Measurements from ENCODE around the gene PCDHGC4. TPM values are rescaled to one million over a fixed set of nuclear protein-coding genes. Genes with fewer than 3 reads are reported as not detected.

The PCDHGC4 gene
- total and polyA plus RNA-seq, 2 of the 13 experiments (the other 11 are each of a cell fraction or from before 2014, with no cell fraction given), result 0.07 TPM; not detected in 1

DNA sequence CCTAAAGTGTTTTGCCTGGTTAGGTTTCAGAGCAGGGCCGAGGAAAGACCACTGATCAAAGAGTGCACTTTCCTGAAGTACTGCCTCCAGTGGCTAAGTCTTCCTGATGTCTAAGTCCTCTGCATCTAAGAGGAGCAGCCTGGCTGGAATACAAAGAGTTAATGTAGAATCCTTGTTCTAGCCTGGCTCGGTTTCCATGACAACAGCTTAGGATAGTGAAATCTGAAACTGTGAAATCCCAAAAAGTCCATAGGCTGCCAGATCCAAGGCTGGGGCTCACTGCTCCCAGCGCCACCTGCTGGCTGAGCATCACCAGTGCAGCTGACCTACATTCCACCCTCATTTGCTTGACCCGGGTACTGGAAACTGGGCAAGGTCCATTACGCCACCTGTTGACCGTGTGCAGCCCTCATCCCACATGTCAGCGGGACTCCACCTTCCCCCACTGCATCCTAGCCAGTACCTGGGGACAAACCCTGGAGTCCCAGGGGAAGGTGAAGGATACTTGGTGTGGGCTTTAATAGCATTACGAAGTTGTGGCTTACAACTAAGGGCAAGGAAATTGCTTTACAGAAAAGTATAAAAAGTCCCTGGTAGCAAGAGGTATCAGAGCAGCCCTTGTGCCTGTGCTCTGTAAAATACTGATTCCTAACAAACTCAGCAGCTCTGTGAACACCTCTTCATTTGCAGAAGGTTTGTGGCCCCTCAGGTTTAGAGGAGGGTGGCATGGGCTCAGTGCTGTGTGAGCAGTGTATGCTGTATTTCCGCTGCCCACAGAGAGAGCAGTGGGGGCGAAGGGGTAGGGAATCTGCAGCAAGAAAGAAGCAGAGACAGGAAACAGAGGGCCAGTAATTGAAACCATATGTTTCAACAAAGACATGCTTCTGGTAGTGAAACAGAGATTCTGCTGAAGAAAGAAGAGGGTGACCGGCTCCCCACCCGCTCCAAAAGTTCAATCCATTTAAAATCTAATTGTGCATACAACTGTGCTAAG lies 40.1 kb downstream of the PCDHGC4 start (continued):
- TF ChIP-seq, protein P1, sequence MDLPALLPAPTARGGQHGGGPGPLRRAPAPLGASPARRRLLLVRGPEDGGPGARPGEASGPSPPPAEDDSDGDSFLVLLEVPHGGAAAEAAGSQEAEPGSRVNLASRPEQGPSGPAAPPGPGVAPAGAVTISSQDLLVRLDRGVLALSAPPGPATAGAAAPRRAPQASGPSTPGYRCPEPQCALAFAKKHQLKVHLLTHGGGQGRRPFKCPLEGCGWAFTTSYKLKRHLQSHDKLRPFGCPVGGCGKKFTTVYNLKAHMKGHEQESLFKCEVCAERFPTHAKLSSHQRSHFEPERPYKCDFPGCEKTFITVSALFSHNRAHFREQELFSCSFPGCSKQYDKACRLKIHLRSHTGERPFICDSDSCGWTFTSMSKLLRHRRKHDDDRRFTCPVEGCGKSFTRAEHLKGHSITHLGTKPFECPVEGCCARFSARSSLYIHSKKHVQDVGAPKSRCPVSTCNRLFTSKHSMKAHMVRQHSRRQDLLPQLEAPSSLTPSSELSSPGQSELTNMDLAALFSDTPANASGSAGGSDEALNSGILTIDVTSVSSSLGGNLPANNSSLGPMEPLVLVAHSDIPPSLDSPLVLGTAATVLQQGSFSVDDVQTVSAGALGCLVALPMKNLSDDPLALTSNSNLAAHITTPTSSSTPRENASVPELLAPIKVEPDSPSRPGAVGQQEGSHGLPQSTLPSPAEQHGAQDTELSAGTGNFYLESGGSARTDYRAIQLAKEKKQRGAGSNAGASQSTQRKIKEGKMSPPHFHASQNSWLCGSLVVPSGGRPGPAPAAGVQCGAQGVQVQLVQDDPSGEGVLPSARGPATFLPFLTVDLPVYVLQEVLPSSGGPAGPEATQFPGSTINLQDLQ (CRISPR knock-in tag; IDR thresholded peaks at IDR 0.05), result no peak
- TF ChIP-seq RCOR2 (CRISPR knock-in tag; IDR thresholded peaks at IDR 0.05) (peak; percentile 38; the same call in 1 of the 2 replicates), ESRRA (CRISPR knock-in tag; IDR thresholded peaks at IDR 0.05; ENCODE audit: low read depth) (peak; percentile 22; the same call in 1 of the 2 replicates), ZNF253 (CRISPR knock-in tag; IDR thresholded peaks at IDR 0.05; ENCODE audit: borderline replicate concordance) (no peak), ZNF652 (CRISPR knock-in tag; IDR thresholded peaks at IDR 0.05; ENCODE audit: borderline replicate concordance, low read depth) (peak; percentile 92), CREB1 (IDR thresholded peaks at IDR 0.05) (no peak), CREB1 (CRISPR knock-in tag; IDR thresholded peaks at IDR 0.05) (no peak), NCOR1 (IDR thresholded peaks at IDR 0.05; ENCODE audit: borderline replicate concordance, low read length) (no peak), ZNF563 (CRISPR knock-in tag; IDR thresholded peaks at IDR 0.05) (no peak), KDM3A (CRISPR knock-in tag; IDR thresholded peaks at IDR 0.05; ENCODE audit: low read depth) (0 out of 2 replicates have a peak, but pooled peaks have one; percentile 63), TGIF2 (CRISPR knock-in tag; IDR thresholded peaks at IDR 0.05) (no peak; the same call in 1 of the 2 replicates), ZNF510 (CRISPR knock-in tag; IDR thresholded peaks at IDR 0.05; ENCODE audit: low read depth) (no peak)
- TF ChIP-seq, protein P2, sequence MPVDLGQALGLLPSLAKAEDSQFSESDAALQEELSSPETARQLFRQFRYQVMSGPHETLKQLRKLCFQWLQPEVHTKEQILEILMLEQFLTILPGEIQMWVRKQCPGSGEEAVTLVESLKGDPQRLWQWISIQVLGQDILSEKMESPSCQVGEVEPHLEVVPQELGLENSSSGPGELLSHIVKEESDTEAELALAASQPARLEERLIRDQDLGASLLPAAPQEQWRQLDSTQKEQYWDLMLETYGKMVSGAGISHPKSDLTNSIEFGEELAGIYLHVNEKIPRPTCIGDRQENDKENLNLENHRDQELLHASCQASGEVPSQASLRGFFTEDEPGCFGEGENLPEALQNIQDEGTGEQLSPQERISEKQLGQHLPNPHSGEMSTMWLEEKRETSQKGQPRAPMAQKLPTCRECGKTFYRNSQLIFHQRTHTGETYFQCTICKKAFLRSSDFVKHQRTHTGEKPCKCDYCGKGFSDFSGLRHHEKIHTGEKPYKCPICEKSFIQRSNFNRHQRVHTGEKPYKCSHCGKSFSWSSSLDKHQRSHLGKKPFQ (CRISPR knock-in tag; IDR thresholded peaks at IDR 0.05; ENCODE audit: insufficient replicate concordance), result no peak
- TF ChIP-seq, protein P3, sequence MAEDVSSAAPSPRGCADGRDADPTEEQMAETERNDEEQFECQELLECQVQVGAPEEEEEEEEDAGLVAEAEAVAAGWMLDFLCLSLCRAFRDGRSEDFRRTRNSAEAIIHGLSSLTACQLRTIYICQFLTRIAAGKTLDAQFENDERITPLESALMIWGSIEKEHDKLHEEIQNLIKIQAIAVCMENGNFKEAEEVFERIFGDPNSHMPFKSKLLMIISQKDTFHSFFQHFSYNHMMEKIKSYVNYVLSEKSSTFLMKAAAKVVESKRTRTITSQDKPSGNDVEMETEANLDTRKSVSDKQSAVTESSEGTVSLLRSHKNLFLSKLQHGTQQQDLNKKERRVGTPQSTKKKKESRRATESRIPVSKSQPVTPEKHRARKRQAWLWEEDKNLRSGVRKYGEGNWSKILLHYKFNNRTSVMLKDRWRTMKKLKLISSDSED (CRISPR knock-in tag; IDR thresholded peaks at IDR 0.05), result no peak
- TF ChIP-seq, protein P4, sequence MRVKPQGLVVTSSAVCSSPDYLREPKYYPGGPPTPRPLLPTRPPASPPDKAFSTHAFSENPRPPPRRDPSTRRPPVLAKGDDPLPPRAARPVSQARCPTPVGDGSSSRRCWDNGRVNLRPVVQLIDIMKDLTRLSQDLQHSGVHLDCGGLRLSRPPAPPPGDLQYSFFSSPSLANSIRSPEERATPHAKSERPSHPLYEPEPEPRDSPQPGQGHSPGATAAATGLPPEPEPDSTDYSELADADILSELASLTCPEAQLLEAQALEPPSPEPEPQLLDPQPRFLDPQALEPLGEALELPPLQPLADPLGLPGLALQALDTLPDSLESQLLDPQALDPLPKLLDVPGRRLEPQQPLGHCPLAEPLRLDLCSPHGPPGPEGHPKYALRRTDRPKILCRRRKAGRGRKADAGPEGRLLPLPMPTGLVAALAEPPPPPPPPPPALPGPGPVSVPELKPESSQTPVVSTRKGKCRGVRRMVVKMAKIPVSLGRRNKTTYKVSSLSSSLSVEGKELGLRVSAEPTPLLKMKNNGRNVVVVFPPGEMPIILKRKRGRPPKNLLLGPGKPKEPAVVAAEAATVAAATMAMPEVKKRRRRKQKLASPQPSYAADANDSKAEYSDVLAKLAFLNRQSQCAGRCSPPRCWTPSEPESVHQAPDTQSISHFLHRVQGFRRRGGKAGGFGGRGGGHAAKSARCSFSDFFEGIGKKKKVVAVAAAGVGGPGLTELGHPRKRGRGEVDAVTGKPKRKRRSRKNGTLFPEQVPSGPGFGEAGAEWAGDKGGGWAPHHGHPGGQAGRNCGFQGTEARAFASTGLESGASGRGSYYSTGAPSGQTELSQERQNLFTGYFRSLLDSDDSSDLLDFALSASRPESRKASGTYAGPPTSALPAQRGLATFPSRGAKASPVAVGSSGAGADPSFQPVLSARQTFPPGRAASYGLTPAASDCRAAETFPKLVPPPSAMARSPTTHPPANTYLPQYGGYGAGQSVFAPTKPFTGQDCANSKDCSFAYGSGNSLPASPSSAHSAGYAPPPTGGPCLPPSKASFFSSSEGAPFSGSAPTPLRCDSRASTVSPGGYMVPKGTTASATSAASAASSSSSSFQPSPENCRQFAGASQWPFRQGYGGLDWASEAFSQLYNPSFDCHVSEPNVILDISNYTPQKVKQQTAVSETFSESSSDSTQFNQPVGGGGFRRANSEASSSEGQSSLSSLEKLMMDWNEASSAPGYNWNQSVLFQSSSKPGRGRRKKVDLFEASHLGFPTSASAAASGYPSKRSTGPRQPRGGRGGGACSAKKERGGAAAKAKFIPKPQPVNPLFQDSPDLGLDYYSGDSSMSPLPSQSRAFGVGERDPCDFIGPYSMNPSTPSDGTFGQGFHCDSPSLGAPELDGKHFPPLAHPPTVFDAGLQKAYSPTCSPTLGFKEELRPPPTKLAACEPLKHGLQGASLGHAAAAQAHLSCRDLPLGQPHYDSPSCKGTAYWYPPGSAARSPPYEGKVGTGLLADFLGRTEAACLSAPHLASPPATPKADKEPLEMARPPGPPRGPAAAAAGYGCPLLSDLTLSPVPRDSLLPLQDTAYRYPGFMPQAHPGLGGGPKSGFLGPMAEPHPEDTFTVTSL (CRISPR knock-in tag; IDR thresholded peaks at IDR 0.05; ENCODE audit: borderline replicate concordance), result no peak

Data from HepG2 (cell line).